ENCODE results near the gene CACNA1C.

Gene CACNA1C

DNA sequence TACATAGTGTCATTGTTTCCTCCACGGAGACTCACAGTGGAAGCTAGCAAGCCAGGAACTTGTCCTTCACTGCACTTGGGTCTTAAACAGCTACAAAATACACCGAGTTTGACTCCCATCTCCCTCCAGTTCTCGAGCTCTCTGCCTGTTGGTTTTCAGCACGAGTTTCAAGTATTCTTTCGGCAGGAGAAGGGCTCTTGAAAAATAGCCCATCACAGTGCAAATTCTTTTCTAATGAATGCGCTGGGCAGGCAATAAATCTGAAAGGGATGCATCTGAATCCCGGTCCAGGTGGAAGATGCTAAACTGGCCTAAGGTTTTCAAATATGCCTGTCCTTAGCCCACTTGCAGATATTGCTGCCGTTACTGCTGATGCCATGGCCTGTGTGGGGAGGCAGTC lies 173.9 kb downstream of the CACNA1C start:
- Histone ChIP-seq H3K36me3 (no peaks in the 10 kb centered on the region), H3K9me3 (no peaks in the 10 kb centered on the region)

GRCh38 chr12:2227360-2227759 lies 174.6 kb downstream of the CACNA1C start:
- Histone ChIP-seq H3K36me3 (no peaks in the 10 kb centered on the region), H3K4me3 (ENCODE audit: low read depth, low read length) (no peak overlapping the region), H3K4me1 (no peaks in the 10 kb centered on the region), H3K27me3 (peaks cover 5% of the 10 kb centered on the region; the same call in 1 of the 2 replicates), H3K9me3 (no peaks in the 10 kb centered on the region)
- TF ChIP-seq CTCF (IDR thresholded peaks at IDR 0.05; ENCODE audit: low read depth, low read length) = no peak
- no peak for DNase-seq

More for the DNA sequence above, 173.9 kb downstream of the CACNA1C start:
- no peak for DNase-seq
- Histone ChIP-seq H3K27me3 (peaks cover 5% of the 10 kb centered on the region; the same call in 1 of the 2 replicates), H3K4me3 (ENCODE audit: low read depth, low read length) (no peak overlapping the region), H3K4me1 (no peaks in the 10 kb centered on the region)
- no peak for TF ChIP-seq CTCF (IDR thresholded peaks at IDR 0.05; ENCODE audit: low read depth, low read length)

DNA sequence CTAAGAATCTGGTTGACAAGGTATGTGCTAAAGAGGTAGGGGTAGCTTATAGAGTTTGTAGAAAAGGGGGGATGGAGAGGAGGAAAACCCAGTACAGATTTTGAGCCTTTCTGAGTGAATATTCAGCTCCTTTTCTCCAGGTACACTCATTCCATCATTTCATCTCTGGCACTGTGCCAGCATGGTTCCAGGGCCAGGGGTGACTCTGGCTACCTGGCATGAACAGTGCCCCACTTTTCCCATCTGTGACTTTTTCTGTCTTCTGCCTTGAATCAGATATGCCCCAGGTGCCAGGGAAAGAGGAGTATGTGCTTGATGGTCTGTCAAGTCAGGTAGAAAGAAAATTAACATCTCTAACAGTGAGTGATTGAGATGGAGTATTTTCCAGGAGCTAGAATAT lies 175.7 kb downstream of the CACNA1C start:
- no peak overlapping the region for H3K4me3 ChIP-seq (ENCODE audit: low read depth, low read length)
- DNase-seq = no peak

GRCh38 chr12:2229661-2230539 lies 177.1 kb downstream of the CACNA1C start:
- no peak for TF ChIP-seq CTCF (IDR thresholded peaks at IDR 0.05; ENCODE audit: low read depth, low read length)
- no peaks in the 10 kb centered on the region for H3K4me1 ChIP-seq
- no peaks in the 10 kb centered on the region for H3K9me3 ChIP-seq
- H3K36me3 ChIP-seq = no peaks in the 10 kb centered on the region
- no peak for DNase-seq
- peaks cover 5% of the 10 kb centered on the region; the same call in 1 of the 2 replicates for H3K27me3 ChIP-seq
- no peak overlapping the region for H3K4me3 ChIP-seq (ENCODE audit: low read depth, low read length)

More for the DNA sequence above, 175.7 kb downstream of the CACNA1C start:
- Histone ChIP-seq H3K4me1 (no peaks in the 10 kb centered on the region), H3K36me3 (no peaks in the 10 kb centered on the region), H3K27me3 (peaks cover 5% of the 10 kb centered on the region; the same call in 1 of the 2 replicates), H3K9me3 (no peaks in the 10 kb centered on the region)
- no peak for TF ChIP-seq CTCF (IDR thresholded peaks at IDR 0.05; ENCODE audit: low read depth, low read length)

DNA sequence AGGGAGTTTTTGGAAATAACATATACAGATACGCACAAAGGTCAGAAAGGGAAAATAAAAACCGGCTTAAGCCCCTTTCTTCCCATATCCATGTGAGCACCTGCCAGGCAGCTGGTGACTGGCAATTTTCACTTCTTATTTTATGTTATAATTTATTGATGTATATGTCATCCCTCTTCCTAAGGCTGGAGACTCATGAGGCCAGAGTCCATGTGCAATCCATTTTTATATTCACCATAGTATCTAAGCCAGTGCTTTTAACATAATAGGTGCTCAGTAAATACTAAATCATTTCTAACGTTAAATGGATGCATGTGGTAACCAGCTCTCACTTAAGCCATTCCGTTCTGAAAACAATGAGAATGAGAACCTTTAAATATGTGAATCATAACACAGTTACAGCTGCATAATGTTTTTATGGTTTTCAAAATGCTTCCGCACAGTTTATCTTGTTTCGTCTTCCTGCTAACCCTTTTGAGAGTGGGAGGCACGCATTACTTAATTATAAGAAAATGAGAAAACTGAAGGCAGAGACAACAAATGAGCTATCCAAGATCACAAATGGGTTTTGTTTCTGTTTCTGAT lies 178.3 kb downstream of the CACNA1C start:
- no peaks in the 10 kb centered on the region for H3K9me3 ChIP-seq
- peaks cover 7% of the 10 kb centered on the region; the same call in 1 of the 2 replicates for H3K27me3 ChIP-seq
- H3K4me3 ChIP-seq (ENCODE audit: low read depth, low read length) = no peak overlapping the region
- H3K4me1 ChIP-seq = no peaks in the 10 kb centered on the region
- no peaks in the 10 kb centered on the region for H3K36me3 ChIP-seq
- no peak for TF ChIP-seq CTCF (IDR thresholded peaks at IDR 0.05; ENCODE audit: low read depth, low read length)
- no peak for DNase-seq

GRCh38 chr12:2231956-2232355 lies 179.2 kb downstream of the CACNA1C start:
- Histone ChIP-seq H3K4me3 (ENCODE audit: low read depth, low read length) (no peak overlapping the region), H3K36me3 (no peaks in the 10 kb centered on the region), H3K9me3 (no peaks in the 10 kb centered on the region), H3K4me1 (no peaks in the 10 kb centered on the region), H3K27me3 (peaks cover 5% of the 10 kb centered on the region; the same call in 1 of the 2 replicates)
- TF ChIP-seq CTCF (IDR thresholded peaks at IDR 0.05; ENCODE audit: low read depth, low read length) = no peak
- DNase-seq = no peak
